GM19328 (cell line): Measurements from ENCODE around the gene GTF3C1.
"Not testable (repeated sequence)": the region's sequence is repeated elsewhere in the genome, so short reads cannot be mapped to it uniquely, and the experiment has no call there.

ENCODE experiments used
- ATAC-seq: cut with Tn5 transposase; IDR thresholded peaks from one replicate; pipeline ENCODE4 v1.9.1; 2021; ENCODE audit warnings: mild to moderate bottlenecking, moderate library complexity; ENCODE audit not compliant: unreplicated experiment

Gene GTF3C1

GRCh38 chr16:27447301-27447700, 102.4 kb downstream of the GTF3C1 start:
- ATAC-seq = no peak

- ATAC-seq = no peak
Observed at GRCh38 chr16:27446721-27447120, 103.0 kb downstream of the GTF3C1 start.

- no peak for ATAC-seq
Observed at GRCh38 chr16:27445502-27446175, 104.1 kb downstream of the GTF3C1 start.

- ATAC-seq = no peak
Observed at GRCh38 chr16:27444470-27444869, 105.2 kb downstream of the GTF3C1 start.

- no peak for ATAC-seq
Observed at GRCh38 chr16:27444015-27444414, 105.7 kb downstream of the GTF3C1 start.

- ATAC-seq = no peak
Observed at GRCh38 chr16:27441998-27442397, 107.7 kb downstream of the GTF3C1 start.

GRCh38 chr16:27441276-27441675, 108.4 kb downstream of the GTF3C1 start:
- ATAC-seq = no peak

GRCh38 chr16:27439271-27440018, 110.3 kb downstream of the GTF3C1 start:
- no peak for ATAC-seq

- ATAC-seq = no peak
Observed at GRCh38 chr16:27437946-27438345, 111.8 kb downstream of the GTF3C1 start.

- ATAC-seq = no peak
Observed at GRCh38 chr16:27436921-27437650, 112.6 kb downstream of the GTF3C1 start.

- ATAC-seq = no peak
Observed at GRCh38 chr16:27436065-27436464, 113.6 kb downstream of the GTF3C1 start.

- ATAC-seq = not testable (repeated sequence)
Observed at GRCh38 chr16:27435146-27435545, 114.6 kb downstream of the GTF3C1 start.

GRCh38 chr16:27434141-27435051, 115.3 kb downstream of the GTF3C1 start:
- no peak for ATAC-seq

- no peak for ATAC-seq
Observed at GRCh38 chr16:27433636-27434035, 116.1 kb downstream of the GTF3C1 start.

- ATAC-seq = not testable (repeated sequence)
Observed at GRCh38 chr16:27433191-27433590, 116.5 kb downstream of the GTF3C1 start.

- ATAC-seq = no peak
Observed at GRCh38 chr16:27432558-27432957, 117.2 kb downstream of the GTF3C1 start.

- ATAC-seq = no peak
Observed at GRCh38 chr16:27431773-27432532, 117.8 kb downstream of the GTF3C1 start.

- ATAC-seq = no peak
Observed at GRCh38 chr16:27430923-27431484, 118.7 kb downstream of the GTF3C1 start.

GRCh38 chr16:27430512-27430911, 119.2 kb downstream of the GTF3C1 start:
- no peak for ATAC-seq

- ATAC-seq = no peak
Observed at GRCh38 chr16:27429981-27430441, 119.7 kb downstream of the GTF3C1 start.
